IMR-90 (cell line): ENCODE results near the gene P2RY14. TPM values are rescaled to one million over a fixed set of nuclear protein-coding genes. Genes with fewer than 3 reads are reported as not detected.

ENCODE experiments used
- ATAC-seq: fragments of 200-7000 bp; cut with Tn5 transposase; 2 replicates; pipeline ENCODE4 v1.9.1; 2020; ENCODE audit warnings: low read depth, mild to moderate bottlenecking, moderate library complexity
- BruUV-seq: library from RNA; stranded (reverse); fragments of 400-500 nt; replicated peaks from 2 replicates; lab custom pipeline; 2021; lab: Mats Ljungman, UMichigan
- CTCF ChIA-PET: fragments of 300-600 bp; formaldehyde crosslinking; extraction: SDS; loops from one replicate; lab custom pipeline; 2021; ENCODE audit warnings: antibody characterized with exemption; lab: Yijun Ruan, JAX
- POLR2A ChIA-PET: fragments of 300-600 bp; sonication (Branson Sonifier 250); formaldehyde crosslinking; loops from one replicate; lab custom pipeline; 2022; ENCODE audit warnings: antibody characterized with exemption; ENCODE audit not compliant: unreplicated experiment; lab: Charles Lee
- DNase-seq: peaks from one replicate; pipeline ENCODE4 v3.0.0; 2013
- H2AFZ ChIP-seq: replicated peaks from 2 replicates; pipeline ENCODE3; 2013; ENCODE audit warnings: low read length, mild to moderate bottlenecking; ENCODE audit not compliant: poor library complexity
- H2AK5ac ChIP-seq: 2 replicates; pipeline ENCODE4 v1.6.1; 2013; ENCODE audit warnings: low read depth, low read length, inconsistent platforms
- H2AK9ac ChIP-seq: replicated peaks from 2 replicates; pipeline ENCODE3; 2013; ENCODE audit warnings: mild to moderate bottlenecking, low read depth, low read length, moderate library complexity; ENCODE audit not compliant: poor library complexity
- H2BK120ac ChIP-seq: 2 replicates; pipeline ENCODE4 v1.6.1; 2013; ENCODE audit warnings: low read depth, low read length, inconsistent platforms
- H2BK15ac ChIP-seq: 3 replicates; pipeline ENCODE4 v1.6.1; 2013; ENCODE audit warnings: low read depth, low read length, inconsistent platforms
- H2BK20ac ChIP-seq: 2 replicates; pipeline ENCODE4 v1.6.1; 2013; ENCODE audit warnings: low read depth, mild to moderate bottlenecking, inconsistent platforms, low read length, moderate library complexity
- H2BK5ac ChIP-seq: 2 replicates; pipeline ENCODE4 v1.6.1; 2013; ENCODE audit warnings: mild to moderate bottlenecking, low read depth, low read length, inconsistent platforms; ENCODE audit not compliant: poor library complexity, severe bottlenecking
- H3K14ac ChIP-seq: replicated peaks from 2 replicates; pipeline ENCODE4 v1.6.1; 2013; ENCODE audit warnings: low read depth, low read length, inconsistent platforms
- H3K18ac ChIP-seq: 2 replicates; pipeline ENCODE4 v1.6.1; 2013; ENCODE audit warnings: low read depth, low read length, control low read depth
- H3K23ac ChIP-seq: 2 replicates; pipeline ENCODE4 v1.6.1; 2013; ENCODE audit warnings: low read depth, low read length, inconsistent platforms
- H3K27ac ChIP-seq: 2 replicates; pipeline ENCODE4 v1.5.1; 2013; ENCODE audit warnings: mild to moderate bottlenecking, control low read depth, low read length; ENCODE audit not compliant: insufficient read depth
- H3K27me3 ChIP-seq: 2 replicates; pipeline ENCODE4 v1.6.1; 2013; ENCODE audit warnings: low read length; ENCODE audit not compliant: control insufficient read depth, insufficient read depth
- H3K36me3 ChIP-seq: 2 replicates; pipeline ENCODE4 v1.6.1; 2013; ENCODE audit warnings: low read length, mixed read lengths; ENCODE audit not compliant: control insufficient read depth, insufficient read depth
- H3K4ac ChIP-seq: 2 replicates; pipeline ENCODE4 v1.6.1; 2013; ENCODE audit warnings: low read depth, low read length, inconsistent platforms
- H3K4me1 ChIP-seq: 2 replicates; pipeline ENCODE4 v1.6.1; 2013; ENCODE audit warnings: low read length, mixed read lengths; ENCODE audit not compliant: control insufficient read depth, insufficient read depth
- H3K4me2 ChIP-seq: 2 replicates; pipeline ENCODE4 v1.6.1; 2013; ENCODE audit warnings: low read depth, mild to moderate bottlenecking, control low read depth, low read length, moderate library complexity
- H3K4me3 ChIP-seq: 2 replicates; pipeline ENCODE4 v1.5.1; 2013; ENCODE audit warnings: low read depth, mild to moderate bottlenecking, control low read depth, low read length, moderate library complexity; ENCODE audit not compliant: insufficient read depth
- H3K56ac ChIP-seq: 2 replicates; pipeline ENCODE4 v1.6.1; 2013; ENCODE audit warnings: low read length, inconsistent platforms; ENCODE audit not compliant: insufficient read depth; ENCODE audit errors: extremely low read depth
- H3K79me1 ChIP-seq, 2 experiments: 2 replicates each; pipeline ENCODE4 v1.6.1; 2013; ENCODE audit warnings: low read length in 2 of 2, inconsistent platforms in 1 of 2, low read depth in 1 of 2
- H3K9ac ChIP-seq: 2 replicates; pipeline ENCODE4 v1.6.1; 2013; ENCODE audit warnings: low read depth, low read length, control low read depth
- H3K9me1 ChIP-seq: 2 replicates; pipeline ENCODE4 v1.6.1; 2013; ENCODE audit warnings: low read length, inconsistent platforms; ENCODE audit not compliant: insufficient read depth
- H3K9me3 ChIP-seq: 2 replicates; pipeline ENCODE4 v1.6.1; 2013; ENCODE audit warnings: low read length; ENCODE audit not compliant: control insufficient read depth, insufficient read depth
- H4K20me1 ChIP-seq: 2 replicates; pipeline ENCODE4 v1.6.1; 2013; ENCODE audit warnings: low read length, inconsistent platforms; ENCODE audit not compliant: insufficient read depth
- H4K5ac ChIP-seq: 2 replicates; pipeline ENCODE4 v1.6.1; 2013; ENCODE audit warnings: mild to moderate bottlenecking, low read depth, low read length, control low read depth
- H4K8ac ChIP-seq, 2 experiments: 2 replicates each; pipeline ENCODE4 v1.6.1; 2013; ENCODE audit warnings: low read depth in 2 of 2, low read length in 2 of 2, control low read depth in 1 of 2, inconsistent platforms in 1 of 2
- H4K91ac ChIP-seq: 2 replicates; pipeline ENCODE4 v1.6.1; 2013; ENCODE audit warnings: low read depth, low read length, inconsistent platforms; ENCODE audit not compliant: insufficient read depth
- BHLHE40 ChIP-seq: fragments of 150-350 bp; IDR thresholded peaks from 2 replicates; pipeline ENCODE4 v1.6.1; 2016; ENCODE audit warnings: mild to moderate bottlenecking, low read depth, low read length
- CEBPB ChIP-seq: IDR thresholded peaks from 2 replicates; pipeline ENCODE4 v1.6.1; 2012; ENCODE audit warnings: low read depth, low read length, improper control_type of control experiment
- FOS ChIP-seq: fragments of 150-350 bp; IDR thresholded peaks from 2 replicates; pipeline ENCODE4 v1.6.1; 2016; ENCODE audit warnings: low read depth, low read length
- NFE2L2 ChIP-seq: fragments of 150-350 bp; IDR thresholded peaks from 2 replicates; pipeline ENCODE4 v1.6.1; 2016; ENCODE audit warnings: low read depth, mild to moderate bottlenecking, low read length
- USF2 ChIP-seq: fragments of 150-350 bp; IDR thresholded peaks from 2 replicates; pipeline ENCODE4 v1.6.1; 2017; ENCODE audit warnings: mild to moderate bottlenecking, antibody characterized with exemption, low read length, low read depth
- WGBS, 2 experiments: methylation state at CpG; one replicate each; pipeline versions ENCODE4 v1.1.5 to v1.1.7; 2013; ENCODE audit warnings: missing lambda C conversion rate in 2 of 2; ENCODE audit not compliant: insufficient read length in 1 of 2; ENCODE audit errors: extremely low coverage in 2 of 2; 5-methylcytosine and 5-hydroxymethylcytosine counted together
- dilution Hi-C: fragments of 300-500 bp; cut with HindIII; formaldehyde crosslinking; loops from one replicate; pipeline ENCODE4 v1.14.3; 2018; ENCODE audit warnings: low sequenced_read_pairs; ENCODE audit not compliant: unreplicated experiment
- in situ Hi-C: fragments of 300-500 bp; cut with MboI; formaldehyde crosslinking; loops from 3 replicates; pipeline ENCODE4 v1.14.3; 2019; ENCODE audit warnings: low sequenced_read_pairs, inconsistent platforms, mixed read lengths
- intact Hi-C: fragments of 100-400 bp; cut with micrococcal nuclease; formaldehyde crosslinking; loops from 2 replicates; pipeline ENCODE4 v1.10.0; 2022
- polyA plus RNA-seq, 3 experiments: library from polyadenylated mRNA; depleted of rRNA; stranded (reverse); fragments of >200 nt; gene quantifications; 2 replicates each; pipeline ENCODE4 v1.2.3, GENCODE V29; 2012; ENCODE audit warnings: low replicate concordance in 1 of 3
- total RNA-seq: library from RNA; depleted of rRNA; stranded (reverse); fragments of >200 nt; gene quantifications from 2 replicates; pipeline ENCODE4 v1.2.3, GENCODE V29; 2012

The P2RY14 gene
- total and polyA plus RNA-seq, 2 of the 4 experiments (the other 2 are of a cell fraction) = not detected

GRCh38 chr3:151281671-151282324, 3.5 kb upstream of the P2RY14 start:
- Histone ChIP-seq H3K27me3 (no peaks in the 10 kb centered on the region), H4K5ac (peak overlapping the region; percentile 9; the same call in 1 of the 2 replicates), H2AK9ac (no peak overlapping the region), H2AFZ (no peak overlapping the region), H3K27ac (peak overlapping the region; percentile 69; the same call in 1 of the 2 replicates), H3K36me3 (no peaks in the 10 kb centered on the region), H3K9me3 (no peaks in the 10 kb centered on the region), H3K9me1 (peaks cover 3% of the 10 kb centered on the region), H2BK20ac (peak overlapping the region; percentile 70), H3K4ac (peak overlapping the region; percentile 49; the same call in 1 of the 2 replicates), H3K4me1 (peaks cover 5% of the 10 kb centered on the region; the same call in 1 of the 2 replicates), H3K4me3 (no peak overlapping the region), H2BK120ac (peak overlapping the region; percentile 76), H2BK5ac (peak overlapping the region; percentile 80), H3K18ac (peak overlapping the region; percentile 8; the same call in 1 of the 2 replicates), H3K14ac (peak overlapping the region; percentile 27), H3K79me1 (no peaks in the 10 kb centered on the region), H2AK5ac (peak overlapping the region; percentile 67; the same call in 1 of the 2 replicates), H4K91ac (peak overlapping the region; percentile 49), H4K20me1 (no peaks in the 10 kb centered on the region), H3K4me2 (peak overlapping the region; percentile 15; the same call in 1 of the 2 replicates), H3K9ac (no peak overlapping the region), H3K23ac (no peak overlapping the region), H3K56ac (peak overlapping the region; percentile 35; the same call in 1 of the 2 replicates), H4K8ac (peak overlapping the region in 1 of 2 experiments; percentile 18; a peak in 1 of 4 replicates), H2BK15ac (no peak overlapping the region)
- DNase-seq = peak; percentile 95
- ChIA-PET POLR2A (interaction anchor here (0.6 kb wide), 1 partner anchor 23 kb away, joined by 5 read pairs; no protein-coding TSS in a partner anchor), CTCF (interaction anchor here (0.5 to 3.4 kb wide), 13 partner anchors 15 to 1099 kb away, joined by 3 to 32 read pairs (median 4); no protein-coding TSS in a partner anchor)
- peak; percentile 82 for ATAC-seq
- intact Hi-C loops (loop anchor here (5.0 to 10.0 kb wide), 2 partner anchors 274 to 517 kb away; partner anchors contain the start of gene SIAH2), dilution Hi-C loops (no loop called here), in situ Hi-C loops (no loop called here)
- TF ChIP-seq USF2 = peak; percentile 95
- peak; percentile 27; the same call in 1 of the 2 replicates for TF ChIP-seq NFE2L2
- TF ChIP-seq CEBPB = no peak
- peak; percentile 68 for TF ChIP-seq BHLHE40
- TF ChIP-seq FOS = peak; percentile 71
- BruUV-seq = no TSS peak
- no CpG with 5 or more reads among the region's 9 CpGs for WGBS, 2 experiments
